HEK293T (cell line): ENCODE data around the gene CYP26A1.

Experiments used
- BHLHE40 ChIP-seq: fragments of 450-650 bp; IDR thresholded peaks from 2 replicates; pipeline ENCODE4 v1.6.1; 2016; ENCODE audit warnings: mild to moderate bottlenecking, moderate library complexity, borderline replicate concordance
- ELF4 ChIP-seq: fragments of 450-650 bp; IDR thresholded peaks from 2 replicates; pipeline ENCODE4 v1.6.1; 2017; ENCODE audit warnings: antibody characterized with exemption
- FOXK2 ChIP-seq: fragments of 450-650 bp; IDR thresholded peaks from 2 replicates; pipeline ENCODE4 v1.6.1; 2016; ENCODE audit warnings: mild to moderate bottlenecking
- FOXM1 ChIP-seq: fragments of 450-650 bp; IDR thresholded peaks from 2 replicates; pipeline ENCODE4 v1.6.1; 2017; ENCODE audit warnings: mild to moderate bottlenecking, borderline replicate concordance
- L3MBTL2 ChIP-seq: fragments of 450-650 bp; conservative IDR thresholded peaks from 2 replicates; pipeline ENCODE4 v1.6.1; 2016; ENCODE audit warnings: mild to moderate bottlenecking
- SUZ12 ChIP-seq: fragments of 450-650 bp; IDR thresholded peaks from 2 replicates; pipeline ENCODE4 v1.6.1; 2016; ENCODE audit warnings: mild to moderate bottlenecking
- ZNF384 ChIP-seq: fragments of 450-650 bp; IDR thresholded peaks from 2 replicates; pipeline ENCODE4 v1.6.1; 2016
- TF ChIP-seq, protein P1 (sequence below): fragments of 450-650 bp; IDR thresholded peaks from 2 replicates; pipeline ENCODE4 v1.6.1; 2016

DNA sequence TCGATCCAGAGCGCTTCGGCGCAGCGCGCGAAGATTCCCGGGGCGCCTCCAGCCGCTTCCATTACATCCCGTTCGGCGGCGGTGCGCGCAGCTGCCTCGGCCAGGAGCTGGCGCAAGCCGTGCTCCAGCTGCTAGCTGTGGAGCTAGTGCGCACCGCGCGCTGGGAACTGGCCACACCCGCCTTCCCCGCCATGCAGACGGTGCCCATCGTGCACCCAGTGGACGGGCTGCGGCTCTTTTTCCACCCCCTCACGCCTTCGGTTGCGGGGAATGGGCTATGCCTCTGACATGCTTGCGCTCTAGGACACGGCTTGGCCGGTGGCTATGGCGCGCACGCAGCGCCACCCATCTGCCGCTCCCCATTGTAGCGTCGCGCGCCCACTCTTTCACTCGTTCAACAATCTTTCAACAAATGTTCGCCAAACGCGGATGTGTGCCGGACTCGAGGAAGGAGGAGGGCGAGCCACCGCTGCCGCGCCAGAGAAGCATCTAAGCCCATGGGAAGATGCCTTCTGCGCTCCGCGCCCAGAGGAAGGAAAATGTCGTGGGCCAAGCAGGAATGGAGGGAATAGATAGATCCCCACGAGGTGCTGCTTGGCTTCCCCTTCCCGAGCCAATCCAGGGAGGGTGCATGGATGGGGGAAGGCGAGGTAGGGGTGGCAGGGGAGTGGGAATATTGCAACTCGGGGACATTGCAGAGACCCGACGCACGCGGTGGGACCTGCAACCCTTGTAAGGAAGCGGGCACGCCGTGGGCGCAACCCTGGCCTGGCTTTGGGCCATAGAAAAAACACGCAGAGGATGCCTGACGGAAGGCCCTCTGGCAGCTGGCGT, 5.1 kb upstream of the CYP26A1 start:
- TF ChIP-seq FOXK2 (no peak), ELF4 (no peak), BHLHE40 (no peak), FOXM1 (no peak), ZNF384 (no peak), L3MBTL2 (no peak), SUZ12 (no peak)
- TF ChIP-seq, protein P1, sequence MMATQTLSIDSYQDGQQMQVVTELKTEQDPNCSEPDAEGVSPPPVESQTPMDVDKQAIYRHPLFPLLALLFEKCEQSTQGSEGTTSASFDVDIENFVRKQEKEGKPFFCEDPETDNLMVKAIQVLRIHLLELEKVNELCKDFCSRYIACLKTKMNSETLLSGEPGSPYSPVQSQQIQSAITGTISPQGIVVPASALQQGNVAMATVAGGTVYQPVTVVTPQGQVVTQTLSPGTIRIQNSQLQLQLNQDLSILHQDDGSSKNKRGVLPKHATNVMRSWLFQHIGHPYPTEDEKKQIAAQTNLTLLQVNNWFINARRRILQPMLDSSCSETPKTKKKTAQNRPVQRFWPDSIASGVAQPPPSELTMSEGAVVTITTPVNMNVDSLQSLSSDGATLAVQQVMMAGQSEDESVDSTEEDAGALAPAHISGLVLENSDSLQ: no peak
